ENCODE measurements around the gene LRRC8C. TPM values are rescaled to one million over a fixed set of nuclear protein-coding genes. Genes with fewer than 3 reads are reported as not detected.

The LRRC8C gene
- total and polyA plus RNA-seq, 2 experiments from 2014 or later: 0.89 to 3.9 TPM

DNA sequence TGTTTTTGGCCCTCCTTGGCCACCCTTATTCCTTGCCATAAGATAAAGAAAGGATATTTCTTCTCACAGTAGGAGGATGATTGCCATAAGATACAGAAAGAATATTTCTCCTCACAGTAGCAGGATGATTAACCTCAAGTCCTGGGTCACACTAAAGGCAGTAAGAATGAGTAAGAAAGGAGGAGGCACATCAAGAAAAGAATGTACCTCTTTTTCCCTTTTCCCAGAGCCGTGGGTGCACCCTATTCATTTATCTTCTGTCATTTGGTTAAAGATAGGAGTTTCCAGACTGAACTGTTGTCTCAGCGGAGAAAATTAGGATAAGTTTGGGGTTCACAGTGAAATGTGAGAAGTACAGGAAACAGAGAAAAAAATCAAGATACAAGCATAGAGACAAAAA is 52.5 kb downstream of the LRRC8C start:
- no peak overlapping the region for H2AFZ ChIP-seq
- no peak overlapping the region for H3K27ac Mint-ChIP-seq
- no peaks in the 10 kb centered on the region for H3K36me3 ChIP-seq (ENCODE audit: insufficient read depth)
- TF ChIP-seq, protein P1, sequence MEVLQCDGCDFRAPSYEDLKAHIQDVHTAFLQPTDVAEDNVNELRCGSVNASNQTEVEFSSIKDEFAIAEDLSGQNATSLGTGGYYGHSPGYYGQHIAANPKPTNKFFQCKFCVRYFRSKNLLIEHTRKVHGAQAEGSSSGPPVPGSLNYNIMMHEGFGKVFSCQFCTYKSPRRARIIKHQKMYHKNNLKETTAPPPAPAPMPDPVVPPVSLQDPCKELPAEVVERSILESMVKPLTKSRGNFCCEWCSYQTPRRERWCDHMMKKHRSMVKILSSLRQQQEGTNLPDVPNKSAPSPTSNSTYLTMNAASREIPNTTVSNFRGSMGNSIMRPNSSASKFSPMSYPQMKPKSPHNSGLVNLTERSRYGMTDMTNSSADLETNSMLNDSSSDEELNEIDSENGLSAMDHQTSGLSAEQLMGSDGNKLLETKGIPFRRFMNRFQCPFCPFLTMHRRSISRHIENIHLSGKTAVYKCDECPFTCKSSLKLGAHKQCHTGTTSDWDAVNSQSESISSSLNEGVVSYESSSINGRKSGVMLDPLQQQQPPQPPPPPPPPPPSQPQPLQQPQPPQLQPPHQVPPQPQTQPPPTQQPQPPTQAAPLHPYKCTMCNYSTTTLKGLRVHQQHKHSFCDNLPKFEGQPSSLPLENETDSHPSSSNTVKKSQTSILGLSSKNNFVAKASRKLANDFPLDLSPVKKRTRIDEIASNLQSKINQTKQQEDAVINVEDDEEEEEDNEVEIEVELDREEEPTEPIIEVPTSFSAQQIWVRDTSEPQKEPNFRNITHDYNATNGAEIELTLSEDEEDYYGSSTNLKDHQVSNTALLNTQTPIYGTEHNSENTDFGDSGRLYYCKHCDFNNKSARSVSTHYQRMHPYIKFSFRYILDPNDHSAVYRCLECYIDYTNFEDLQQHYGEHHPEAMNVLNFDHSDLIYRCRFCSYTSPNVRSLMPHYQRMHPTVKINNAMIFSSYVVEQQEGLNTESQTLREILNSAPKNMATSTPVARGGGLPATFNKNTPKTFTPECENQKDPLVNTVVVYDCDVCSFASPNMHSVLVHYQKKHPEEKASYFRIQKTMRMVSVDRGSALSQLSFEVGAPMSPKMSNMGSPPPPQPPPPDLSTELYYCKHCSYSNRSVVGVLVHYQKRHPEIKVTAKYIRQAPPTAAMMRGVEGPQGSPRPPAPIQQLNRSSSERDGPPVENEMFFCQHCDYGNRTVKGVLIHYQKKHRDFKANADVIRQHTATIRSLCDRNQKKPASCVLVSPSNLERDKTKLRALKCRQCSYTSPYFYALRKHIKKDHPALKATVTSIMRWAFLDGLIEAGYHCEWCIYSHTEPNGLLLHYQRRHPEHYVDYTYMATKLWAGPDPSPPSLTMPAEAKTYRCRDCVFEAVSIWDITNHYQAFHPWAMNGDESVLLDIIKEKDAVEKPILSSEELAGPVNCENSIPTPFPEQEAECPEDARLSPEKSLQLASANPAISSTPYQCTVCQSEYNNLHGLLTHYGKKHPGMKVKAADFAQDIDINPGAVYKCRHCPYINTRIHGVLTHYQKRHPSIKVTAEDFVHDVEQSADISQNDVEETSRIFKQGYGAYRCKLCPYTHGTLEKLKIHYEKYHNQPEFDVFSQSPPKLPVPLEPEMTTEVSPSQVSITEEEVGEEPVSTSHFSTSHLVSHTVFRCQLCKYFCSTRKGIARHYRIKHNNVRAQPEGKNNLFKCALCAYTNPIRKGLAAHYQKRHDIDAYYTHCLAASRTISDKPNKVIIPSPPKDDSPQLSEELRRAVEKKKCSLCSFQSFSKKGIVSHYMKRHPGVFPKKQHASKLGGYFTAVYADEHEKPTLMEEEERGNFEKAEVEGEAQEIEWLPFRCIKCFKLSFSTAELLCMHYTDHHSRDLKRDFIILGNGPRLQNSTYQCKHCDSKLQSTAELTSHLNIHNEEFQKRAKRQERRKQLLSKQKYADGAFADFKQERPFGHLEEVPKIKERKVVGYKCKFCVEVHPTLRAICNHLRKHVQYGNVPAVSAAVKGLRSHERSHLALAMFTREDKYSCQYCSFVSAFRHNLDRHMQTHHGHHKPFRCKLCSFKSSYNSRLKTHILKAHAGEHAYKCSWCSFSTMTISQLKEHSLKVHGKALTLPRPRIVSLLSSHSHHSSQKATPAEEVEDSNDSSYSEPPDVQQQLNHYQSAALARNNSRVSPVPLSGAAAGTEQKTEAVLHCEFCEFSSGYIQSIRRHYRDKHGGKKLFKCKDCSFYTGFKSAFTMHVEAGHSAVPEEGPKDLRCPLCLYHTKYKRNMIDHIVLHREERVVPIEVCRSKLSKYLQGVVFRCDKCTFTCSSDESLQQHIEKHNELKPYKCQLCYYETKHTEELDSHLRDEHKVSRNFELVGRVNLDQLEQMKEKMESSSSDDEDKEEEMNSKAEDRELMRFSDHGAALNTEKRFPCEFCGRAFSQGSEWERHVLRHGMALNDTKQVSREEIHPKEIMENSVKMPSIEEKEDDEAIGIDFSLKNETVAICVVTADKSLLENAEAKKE (CRISPR knock-in tag; IDR thresholded peaks at IDR 0.05): no peak
- TF ChIP-seq, protein P2, sequence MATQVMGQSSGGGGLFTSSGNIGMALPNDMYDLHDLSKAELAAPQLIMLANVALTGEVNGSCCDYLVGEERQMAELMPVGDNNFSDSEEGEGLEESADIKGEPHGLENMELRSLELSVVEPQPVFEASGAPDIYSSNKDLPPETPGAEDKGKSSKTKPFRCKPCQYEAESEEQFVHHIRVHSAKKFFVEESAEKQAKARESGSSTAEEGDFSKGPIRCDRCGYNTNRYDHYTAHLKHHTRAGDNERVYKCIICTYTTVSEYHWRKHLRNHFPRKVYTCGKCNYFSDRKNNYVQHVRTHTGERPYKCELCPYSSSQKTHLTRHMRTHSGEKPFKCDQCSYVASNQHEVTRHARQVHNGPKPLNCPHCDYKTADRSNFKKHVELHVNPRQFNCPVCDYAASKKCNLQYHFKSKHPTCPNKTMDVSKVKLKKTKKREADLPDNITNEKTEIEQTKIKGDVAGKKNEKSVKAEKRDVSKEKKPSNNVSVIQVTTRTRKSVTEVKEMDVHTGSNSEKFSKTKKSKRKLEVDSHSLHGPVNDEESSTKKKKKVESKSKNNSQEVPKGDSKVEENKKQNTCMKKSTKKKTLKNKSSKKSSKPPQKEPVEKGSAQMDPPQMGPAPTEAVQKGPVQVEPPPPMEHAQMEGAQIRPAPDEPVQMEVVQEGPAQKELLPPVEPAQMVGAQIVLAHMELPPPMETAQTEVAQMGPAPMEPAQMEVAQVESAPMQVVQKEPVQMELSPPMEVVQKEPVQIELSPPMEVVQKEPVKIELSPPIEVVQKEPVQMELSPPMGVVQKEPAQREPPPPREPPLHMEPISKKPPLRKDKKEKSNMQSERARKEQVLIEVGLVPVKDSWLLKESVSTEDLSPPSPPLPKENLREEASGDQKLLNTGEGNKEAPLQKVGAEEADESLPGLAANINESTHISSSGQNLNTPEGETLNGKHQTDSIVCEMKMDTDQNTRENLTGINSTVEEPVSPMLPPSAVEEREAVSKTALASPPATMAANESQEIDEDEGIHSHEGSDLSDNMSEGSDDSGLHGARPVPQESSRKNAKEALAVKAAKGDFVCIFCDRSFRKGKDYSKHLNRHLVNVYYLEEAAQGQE (IDR thresholded peaks at IDR 0.05; ENCODE audit: unreplicated experiment): no peak
- TF ChIP-seq POLR2AphosphoS5 (IDR thresholded peaks at IDR 0.05; ENCODE audit: low read depth) (no peak), JUNB (IDR thresholded peaks at IDR 0.05; ENCODE audit: unreplicated experiment) (no peak), NANOG (IDR thresholded peaks at IDR 0.05; ENCODE audit: borderline replicate concordance) (no peak), EZH2 (IDR thresholded peaks at IDR 0.05; ENCODE audit: low read depth, unreplicated experiment) (no peak), EZH2phosphoT487 (IDR thresholded peaks at IDR 0.05; ENCODE audit: unreplicated experiment) (no peak), ZNF114 (CRISPR knock-in tag; IDR thresholded peaks at IDR 0.05) (no peak), STAT1 (IDR thresholded peaks at IDR 0.05; ENCODE audit: unreplicated experiment) (no peak), ZNF331 (CRISPR knock-in tag; IDR thresholded peaks at IDR 0.05; ENCODE audit: low read depth) (no peak), CREB1 (CRISPR knock-in tag; IDR thresholded peaks at IDR 0.05; ENCODE audit: low read depth) (no peak)
- TF ChIP-seq, protein P3, sequence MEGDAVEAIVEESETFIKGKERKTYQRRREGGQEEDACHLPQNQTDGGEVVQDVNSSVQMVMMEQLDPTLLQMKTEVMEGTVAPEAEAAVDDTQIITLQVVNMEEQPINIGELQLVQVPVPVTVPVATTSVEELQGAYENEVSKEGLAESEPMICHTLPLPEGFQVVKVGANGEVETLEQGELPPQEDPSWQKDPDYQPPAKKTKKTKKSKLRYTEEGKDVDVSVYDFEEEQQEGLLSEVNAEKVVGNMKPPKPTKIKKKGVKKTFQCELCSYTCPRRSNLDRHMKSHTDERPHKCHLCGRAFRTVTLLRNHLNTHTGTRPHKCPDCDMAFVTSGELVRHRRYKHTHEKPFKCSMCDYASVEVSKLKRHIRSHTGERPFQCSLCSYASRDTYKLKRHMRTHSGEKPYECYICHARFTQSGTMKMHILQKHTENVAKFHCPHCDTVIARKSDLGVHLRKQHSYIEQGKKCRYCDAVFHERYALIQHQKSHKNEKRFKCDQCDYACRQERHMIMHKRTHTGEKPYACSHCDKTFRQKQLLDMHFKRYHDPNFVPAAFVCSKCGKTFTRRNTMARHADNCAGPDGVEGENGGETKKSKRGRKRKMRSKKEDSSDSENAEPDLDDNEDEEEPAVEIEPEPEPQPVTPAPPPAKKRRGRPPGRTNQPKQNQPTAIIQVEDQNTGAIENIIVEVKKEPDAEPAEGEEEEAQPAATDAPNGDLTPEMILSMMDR (conservative IDR thresholded peaks at IDR 0.05; ENCODE audit: low read depth in 2 of 2): no peak
- TF ChIP-seq, protein P4, sequence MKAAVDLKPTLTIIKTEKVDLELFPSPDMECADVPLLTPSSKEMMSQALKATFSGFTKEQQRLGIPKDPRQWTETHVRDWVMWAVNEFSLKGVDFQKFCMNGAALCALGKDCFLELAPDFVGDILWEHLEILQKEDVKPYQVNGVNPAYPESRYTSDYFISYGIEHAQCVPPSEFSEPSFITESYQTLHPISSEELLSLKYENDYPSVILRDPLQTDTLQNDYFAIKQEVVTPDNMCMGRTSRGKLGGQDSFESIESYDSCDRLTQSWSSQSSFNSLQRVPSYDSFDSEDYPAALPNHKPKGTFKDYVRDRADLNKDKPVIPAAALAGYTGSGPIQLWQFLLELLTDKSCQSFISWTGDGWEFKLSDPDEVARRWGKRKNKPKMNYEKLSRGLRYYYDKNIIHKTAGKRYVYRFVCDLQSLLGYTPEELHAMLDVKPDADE (IDR thresholded peaks at IDR 0.05): no peak
- H3K4me1 Mint-ChIP-seq: no peaks in the 10 kb centered on the region
- H3K79me2 ChIP-seq (replicated peaks; ENCODE audit: insufficient read depth): no peaks in the 10 kb centered on the region
- no peak overlapping the region for H3K4me2 ChIP-seq
- no peaks in the 10 kb centered on the region for H3K27me3 ChIP-seq (ENCODE audit: insufficient read depth)
- H3F3A ChIP-seq (replicated peaks; ENCODE audit: low read depth): no peaks in the 10 kb centered on the region
- no peak for DNase-seq (ENCODE audit: low spot score)
- no peak for ATAC-seq
- no peaks in the 10 kb centered on the region for H3K36me3 Mint-ChIP-seq (ENCODE audit: low read depth)
- H3K4me1 ChIP-seq (ENCODE audit: insufficient read depth): no peaks in the 10 kb centered on the region
- H3K4me3 Mint-ChIP-seq: no peak overlapping the region
- no peak overlapping the region for H3K27ac ChIP-seq (ENCODE audit: low read depth)
- H3K9me2 ChIP-seq (ENCODE audit: insufficient read depth): peaks cover 2% of the 10 kb centered on the region; the same call in 1 of the 2 replicates
- H3K4me3 ChIP-seq: no peak overlapping the region
- peaks cover 2% of the 10 kb centered on the region for H3K27me3 Mint-ChIP-seq (ENCODE audit: insufficient read depth, low read depth, poor library complexity)
- no peaks in the 10 kb centered on the region for H4K20me1 ChIP-seq (replicated peaks; ENCODE audit: insufficient read depth)
- H3K9me3 Mint-ChIP-seq: no peaks in the 10 kb centered on the region

Data from GM23338 (cell line).